Activated CD4-positive, alpha-beta T cell treated with anti-CD3 and anti-CD28 coated beads, Interleukin-2, Interleukin-6, amounts not matched to agents 100 ng/mL and 50 ng/mL, durations not matched to agents 16 hours and 8 hours (primary cell): Measurements from ENCODE around the gene B3GALNT2.

Experiments used
- DNase-seq: peaks from one replicate; pipeline ENCODE4 v3.0.0-alpha.2; 2020

Gene B3GALNT2

DNA sequence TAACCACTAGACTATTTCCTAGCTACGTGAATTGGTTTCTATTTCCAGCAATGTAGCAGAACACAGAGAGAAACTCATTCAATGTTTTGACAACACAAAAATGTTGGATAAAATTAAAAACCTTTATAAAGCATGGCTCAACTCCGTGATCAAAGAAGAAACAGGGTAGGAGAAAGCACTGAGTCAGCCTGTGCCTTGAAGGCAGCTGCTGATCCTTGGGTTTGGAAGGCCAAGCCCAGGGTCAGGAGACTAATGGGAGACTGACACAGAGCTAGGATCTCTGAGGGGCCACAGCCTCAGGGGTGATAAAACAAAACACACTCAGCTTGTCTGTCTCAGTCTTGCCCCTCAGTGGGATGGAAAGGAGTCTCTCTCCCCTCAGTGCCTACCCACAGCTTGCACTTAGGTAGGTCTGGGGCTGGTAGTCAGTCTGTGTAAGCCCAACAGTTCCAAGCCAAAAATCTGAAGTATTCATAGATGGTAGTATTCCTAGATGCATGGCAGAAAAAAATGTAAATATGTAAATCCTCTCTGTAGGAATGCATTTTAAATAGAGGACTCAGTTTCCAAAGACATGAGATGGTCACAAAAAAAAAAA is 53.3 kb downstream of the B3GALNT2 start:
- DNase-seq = no peak

DNA sequence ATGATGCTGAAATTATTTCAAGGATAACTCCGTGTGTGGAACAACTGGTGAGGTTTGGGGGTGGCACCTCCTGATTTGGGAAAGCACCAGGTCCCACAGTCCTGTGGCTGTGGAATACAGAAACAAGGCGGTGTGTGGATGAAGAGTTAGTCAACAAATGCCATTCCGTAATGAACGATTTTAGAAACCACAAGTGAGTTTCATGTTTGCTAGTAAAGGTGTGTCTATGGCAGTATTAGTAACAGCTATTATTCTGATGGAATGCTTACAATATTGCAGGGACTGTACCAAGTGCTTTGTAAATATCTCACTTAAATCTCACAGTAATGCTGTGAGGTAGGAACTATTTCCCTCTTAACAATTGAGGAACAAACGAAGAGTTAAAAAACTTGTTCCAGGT is 53.8 kb downstream of the B3GALNT2 start:
- no peak for DNase-seq

DNA sequence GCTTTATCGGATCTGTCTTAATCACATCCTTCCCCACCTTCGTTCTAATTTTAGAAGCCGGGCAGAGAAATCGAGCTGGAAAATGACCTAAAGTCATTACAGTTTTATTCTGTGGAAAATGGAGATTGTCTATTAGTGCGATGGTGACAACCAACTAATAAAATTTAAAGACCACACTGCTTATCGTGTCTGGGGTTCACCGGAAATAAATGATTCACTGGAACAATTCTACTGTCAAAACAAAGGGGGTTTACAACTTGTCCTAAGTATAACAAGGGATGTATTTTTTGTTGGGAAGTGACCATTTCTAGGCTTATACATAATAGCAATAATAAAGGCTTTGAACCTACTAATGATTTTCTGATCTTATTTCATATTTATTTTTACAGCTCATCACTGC is 55.6 kb downstream of the B3GALNT2 start:
- DNase-seq = no peak

DNA sequence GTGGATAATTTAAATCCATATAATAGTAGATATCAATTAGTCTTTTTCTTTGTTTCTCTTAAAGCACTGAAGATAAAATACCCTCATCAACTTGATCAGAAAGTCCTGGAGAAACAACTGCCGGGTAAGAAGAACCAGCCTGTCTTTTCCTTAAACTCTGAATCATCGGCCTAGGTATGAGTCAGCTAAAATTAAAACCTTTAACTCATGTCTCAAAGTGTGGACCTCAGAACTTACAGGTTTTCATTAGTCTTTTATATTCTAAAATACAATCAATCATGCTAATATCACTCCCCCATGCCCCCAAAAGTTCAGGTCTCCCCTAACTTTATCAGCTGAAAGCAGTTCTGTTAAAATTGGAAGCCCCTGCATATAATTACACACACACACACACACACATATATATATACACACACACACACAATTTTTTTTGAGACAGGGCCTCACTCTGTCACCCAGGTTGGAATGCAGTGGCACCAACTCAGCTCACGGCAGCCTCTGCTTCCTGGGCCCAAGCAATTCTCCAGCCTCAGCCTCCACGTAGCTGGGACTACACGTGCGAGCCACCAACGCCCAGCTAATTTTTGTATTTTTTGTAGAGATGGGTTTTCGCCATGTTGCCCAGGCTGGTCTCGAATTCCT is 61.3 kb downstream of the B3GALNT2 start:
- DNase-seq = peak; percentile 20

DNA sequence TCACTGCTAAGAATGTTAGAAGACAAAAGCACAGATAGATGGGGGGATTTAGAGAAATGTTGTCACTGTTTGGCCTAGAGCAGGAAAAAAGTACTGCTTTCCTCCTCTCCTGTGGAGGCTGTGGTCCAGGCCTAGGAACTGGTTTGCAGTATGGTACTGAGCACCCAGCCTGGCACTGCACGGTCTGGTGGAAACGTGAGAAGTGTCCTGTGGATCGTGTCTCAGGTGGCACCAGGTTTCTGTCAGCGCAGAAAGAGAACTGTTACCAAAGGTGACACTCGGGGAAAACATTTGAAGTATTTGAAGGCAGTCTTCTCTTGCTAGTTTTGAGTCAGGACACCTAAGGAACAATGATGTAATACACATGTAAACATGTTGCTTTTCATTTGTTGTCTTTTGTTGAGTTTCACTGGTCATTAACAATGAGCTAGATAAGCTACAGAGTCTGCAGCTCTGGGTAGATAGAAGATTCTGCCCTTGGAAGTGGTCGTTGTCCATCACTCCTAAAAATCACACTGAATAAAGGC is 63.0 kb downstream of the B3GALNT2 start:
- DNase-seq = no peak

DNA sequence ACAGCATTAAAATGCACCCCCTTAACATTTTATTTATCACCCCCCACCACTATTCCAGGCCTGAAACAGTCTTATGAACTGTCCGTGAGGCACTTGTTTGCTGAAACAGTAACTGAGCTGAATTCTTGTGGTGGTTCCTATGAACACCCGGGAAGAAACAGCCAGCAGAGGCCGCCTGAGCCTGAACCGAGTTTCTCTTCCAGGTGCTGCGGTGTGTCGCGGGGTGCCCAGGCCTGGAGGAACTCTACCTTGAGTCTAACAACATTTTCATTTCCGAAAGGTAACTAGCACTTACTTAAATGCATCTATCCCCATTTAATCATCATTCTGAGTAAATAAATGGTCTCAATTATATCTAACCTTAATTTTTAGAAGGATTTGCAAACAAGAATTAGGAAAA is 70.3 kb downstream of the B3GALNT2 start:
- no peak for DNase-seq

DNA sequence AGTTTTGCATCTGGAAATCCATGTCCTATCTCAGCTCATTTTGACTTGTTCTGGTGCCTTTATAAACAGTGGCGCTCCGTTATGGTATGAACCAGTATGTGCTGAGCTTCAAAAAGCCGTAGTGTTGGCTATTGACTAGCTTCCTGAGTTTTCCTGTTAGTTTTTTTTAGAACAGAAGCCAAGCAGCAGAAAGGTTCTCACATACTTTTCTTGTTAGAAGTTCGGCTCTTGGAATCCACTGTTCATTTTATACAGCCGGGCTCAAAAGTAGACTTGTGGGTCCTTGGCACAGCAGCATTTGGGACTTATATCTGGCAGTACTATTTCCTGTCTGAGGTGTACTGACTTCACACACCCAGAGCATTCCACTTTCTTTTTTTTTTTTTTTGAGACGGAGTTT is 73.3 kb downstream of the B3GALNT2 start:
- no peak for DNase-seq

DNA sequence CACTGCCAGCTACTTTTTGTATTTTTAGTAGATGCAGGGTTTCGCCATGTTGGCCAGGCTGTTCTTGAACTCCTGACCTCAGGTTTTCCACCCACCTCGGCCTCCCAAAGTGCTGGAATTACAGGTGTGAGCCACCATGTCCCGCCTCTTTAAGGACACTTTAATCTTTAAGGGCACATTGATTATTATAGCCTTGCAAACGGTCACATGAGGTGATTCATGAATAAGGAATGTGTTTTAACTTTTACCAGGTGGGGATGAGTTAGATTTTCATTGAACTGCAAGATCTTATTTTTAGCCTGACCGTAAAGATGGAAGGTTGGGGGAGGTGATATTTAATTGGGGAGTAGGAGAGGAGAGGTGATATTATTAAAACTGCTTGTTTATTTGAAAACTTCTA is 75.1 kb downstream of the B3GALNT2 start:
- DNase-seq = no peak

DNA sequence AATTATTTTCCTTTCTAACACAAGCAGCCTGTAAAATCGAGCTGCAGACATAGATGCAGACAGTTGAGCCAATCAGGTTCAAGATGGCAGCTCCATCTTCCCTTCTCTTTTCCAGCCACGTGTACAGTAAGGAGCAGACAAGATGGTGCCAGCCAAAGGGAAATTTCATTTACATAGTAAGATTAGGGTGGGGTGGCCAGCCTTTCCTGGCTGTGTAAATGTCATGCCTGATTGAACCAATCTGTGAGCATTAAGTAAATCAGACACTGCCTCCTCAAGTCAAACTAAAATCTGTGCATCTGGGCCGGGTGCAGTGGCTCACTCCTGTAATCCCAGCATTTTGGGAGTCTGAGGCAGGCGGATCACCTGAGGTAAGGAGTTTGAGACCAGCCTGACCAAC is 76.8 kb downstream of the B3GALNT2 start:
- no peak for DNase-seq

DNA sequence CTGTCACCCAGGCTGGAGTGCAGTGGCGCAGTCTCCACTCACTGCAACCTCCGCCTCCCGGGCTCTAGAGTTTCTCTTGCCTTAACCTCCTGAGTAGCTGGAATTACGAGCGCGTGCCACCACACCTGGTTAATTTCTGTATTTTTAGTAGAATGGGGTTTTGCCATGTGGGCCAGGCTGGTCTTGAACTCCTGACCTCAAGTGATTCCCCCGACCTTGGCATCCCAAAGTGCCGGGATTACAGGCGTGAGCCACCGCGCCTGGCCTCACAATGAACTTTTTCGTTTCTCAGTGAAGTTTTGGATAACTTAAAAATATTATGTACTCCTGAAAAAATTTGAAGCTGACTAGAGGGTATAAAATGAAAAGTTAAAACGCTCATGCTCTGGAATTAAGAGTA is 77.6 kb downstream of the B3GALNT2 start:
- no peak for DNase-seq

DNA sequence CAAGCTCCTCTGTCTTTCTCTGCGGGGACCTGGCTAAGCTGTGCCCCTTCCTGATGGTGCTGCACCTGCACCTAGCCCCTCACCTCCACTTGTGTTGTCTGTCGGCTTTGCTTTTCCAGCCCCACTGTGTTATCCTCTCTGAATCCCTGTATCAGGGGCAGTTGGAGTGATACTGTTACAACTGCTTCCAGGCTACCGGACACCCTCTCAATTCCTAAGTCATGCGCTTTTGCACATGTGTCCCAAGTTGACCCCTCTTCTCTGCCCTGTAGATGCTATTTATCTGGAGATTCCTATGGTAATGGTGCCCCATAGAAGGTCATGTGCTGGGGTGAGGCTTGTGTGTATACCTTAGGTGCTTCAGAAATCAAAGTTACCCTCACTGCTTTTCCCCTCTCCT is 78.1 kb downstream of the B3GALNT2 start:
- DNase-seq = no peak

DNA sequence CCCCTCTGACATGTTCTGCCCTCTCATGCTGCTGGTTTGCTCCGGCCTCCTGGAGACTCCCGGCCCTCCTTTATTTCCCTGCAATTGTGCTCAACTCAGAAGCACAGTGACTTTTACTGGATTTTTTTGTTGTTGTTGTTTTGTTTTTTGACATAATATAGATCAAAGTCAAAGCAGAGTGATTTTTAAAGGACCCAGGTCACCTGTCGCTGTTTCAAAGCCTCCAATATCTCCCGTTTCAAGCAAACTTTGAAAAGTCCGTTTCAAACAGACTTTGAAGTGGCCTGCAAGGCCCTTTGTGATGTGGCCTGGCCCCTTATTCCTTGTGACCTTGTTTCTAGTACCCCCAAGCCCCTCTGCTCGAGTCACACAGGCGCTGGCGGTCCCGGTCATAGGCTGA is 78.9 kb downstream of the B3GALNT2 start:
- DNase-seq = no peak

DNA sequence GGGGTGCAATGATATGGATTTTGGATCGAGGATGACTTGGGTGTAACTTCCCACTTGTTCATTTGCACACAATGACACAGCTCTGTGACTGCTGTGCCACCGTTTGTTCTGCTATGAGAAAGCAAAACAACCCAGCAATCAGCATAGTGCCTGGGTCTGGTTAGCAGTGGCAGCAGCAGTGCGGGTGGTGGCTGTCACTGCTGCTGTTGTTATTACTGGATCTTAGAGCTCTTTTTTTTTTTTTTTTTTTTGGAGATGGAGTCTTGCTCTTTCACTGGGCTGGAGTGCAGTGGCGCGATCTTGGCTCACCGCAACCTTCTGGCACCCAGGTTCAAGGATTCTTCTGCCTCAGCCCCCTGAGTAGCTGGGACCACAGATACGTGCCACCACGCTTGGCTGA is 80.2 kb downstream of the B3GALNT2 start:
- DNase-seq = no peak

DNA sequence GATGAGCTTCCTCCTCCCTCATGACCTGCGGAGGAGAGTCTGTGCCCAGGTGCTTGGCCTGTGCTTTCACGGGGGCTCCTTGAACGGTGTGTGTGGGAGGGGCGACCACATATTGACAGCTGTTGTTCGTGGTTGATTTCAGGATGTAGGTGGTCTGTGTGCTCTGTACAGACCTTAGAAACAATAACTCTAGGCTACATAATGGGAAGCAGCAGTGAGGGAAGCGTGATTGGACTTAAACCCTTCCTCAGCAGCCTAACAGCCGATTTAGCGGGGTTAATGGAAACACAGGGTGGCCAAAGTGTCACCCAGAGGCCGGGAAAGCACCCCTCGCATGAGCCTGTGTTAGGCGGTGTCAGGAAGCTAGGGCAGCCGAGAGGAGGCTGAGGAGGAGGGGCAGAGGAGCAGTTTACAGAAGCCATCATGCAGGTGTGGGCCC is 81.0 kb downstream of the B3GALNT2 start:
- DNase-seq = peak; percentile 8

DNA sequence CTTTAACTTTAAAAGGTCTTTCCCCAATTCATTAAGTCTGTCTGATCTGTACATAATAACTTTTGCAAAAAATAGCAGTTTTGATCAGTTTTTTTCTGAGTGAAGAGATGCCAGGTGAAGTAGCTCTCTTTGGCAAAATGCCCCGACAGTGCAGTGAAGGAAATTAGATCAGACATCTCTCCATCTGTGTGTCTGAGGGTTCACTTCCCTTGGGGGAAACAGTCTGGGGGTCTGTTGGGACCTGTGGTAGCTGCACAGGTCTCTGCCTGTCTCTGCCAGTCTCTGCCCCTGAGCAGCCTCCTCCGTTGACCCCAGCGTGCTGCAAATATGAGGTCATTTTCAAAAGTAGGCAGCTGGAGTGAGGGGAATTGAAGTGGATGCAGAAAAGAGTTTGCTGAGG is 82.5 kb downstream of the B3GALNT2 start:
- DNase-seq = no peak

DNA sequence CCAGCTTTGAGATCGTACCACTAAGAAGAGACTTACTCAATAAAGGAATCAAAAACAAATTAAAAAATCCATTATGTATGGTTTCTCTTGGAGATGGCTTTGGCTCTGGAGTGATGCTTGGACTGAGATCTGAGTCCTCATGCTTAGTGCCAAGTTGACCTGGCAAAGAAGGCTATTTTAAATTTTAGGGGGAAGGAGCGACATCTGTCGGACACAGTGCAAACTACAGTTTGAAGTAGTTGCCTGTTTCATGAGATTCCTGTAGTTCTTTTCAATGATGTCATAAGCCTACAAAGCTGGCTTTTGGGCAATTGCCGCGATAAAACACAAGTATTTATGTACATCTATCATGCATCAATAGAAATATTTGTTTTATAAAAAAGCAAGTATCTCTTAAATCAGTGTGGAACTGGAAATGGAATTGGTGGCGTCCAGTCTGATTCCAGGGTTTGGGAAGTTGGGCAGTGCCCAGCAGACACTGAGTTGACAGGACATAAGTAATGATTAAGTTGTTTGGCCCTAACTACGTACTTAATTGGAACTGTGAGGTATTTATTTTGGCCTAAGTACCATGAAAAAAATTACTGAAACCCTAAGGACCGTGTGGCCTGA is 87.1 kb downstream of the B3GALNT2 start:
- DNase-seq = peak; percentile 74

DNA sequence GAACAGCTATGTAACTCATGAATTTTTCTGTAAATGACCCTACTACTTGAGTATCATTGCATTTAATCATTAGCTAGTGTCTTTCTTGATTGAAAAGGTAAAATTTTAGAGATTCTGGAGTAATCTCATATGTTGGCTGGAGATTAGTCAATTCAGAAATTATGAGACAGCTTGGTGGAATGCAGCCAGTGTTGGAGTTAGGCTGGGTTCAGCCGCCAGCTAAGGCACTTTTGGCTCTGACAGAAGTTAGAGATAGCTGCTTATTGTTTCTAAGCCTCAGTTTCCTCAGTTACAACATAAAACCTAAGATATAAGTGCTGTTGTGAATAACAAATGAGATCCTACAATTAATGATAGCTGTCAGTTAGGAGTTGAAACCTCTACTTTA is 87.6 kb downstream of the B3GALNT2 start:
- DNase-seq = no peak

DNA sequence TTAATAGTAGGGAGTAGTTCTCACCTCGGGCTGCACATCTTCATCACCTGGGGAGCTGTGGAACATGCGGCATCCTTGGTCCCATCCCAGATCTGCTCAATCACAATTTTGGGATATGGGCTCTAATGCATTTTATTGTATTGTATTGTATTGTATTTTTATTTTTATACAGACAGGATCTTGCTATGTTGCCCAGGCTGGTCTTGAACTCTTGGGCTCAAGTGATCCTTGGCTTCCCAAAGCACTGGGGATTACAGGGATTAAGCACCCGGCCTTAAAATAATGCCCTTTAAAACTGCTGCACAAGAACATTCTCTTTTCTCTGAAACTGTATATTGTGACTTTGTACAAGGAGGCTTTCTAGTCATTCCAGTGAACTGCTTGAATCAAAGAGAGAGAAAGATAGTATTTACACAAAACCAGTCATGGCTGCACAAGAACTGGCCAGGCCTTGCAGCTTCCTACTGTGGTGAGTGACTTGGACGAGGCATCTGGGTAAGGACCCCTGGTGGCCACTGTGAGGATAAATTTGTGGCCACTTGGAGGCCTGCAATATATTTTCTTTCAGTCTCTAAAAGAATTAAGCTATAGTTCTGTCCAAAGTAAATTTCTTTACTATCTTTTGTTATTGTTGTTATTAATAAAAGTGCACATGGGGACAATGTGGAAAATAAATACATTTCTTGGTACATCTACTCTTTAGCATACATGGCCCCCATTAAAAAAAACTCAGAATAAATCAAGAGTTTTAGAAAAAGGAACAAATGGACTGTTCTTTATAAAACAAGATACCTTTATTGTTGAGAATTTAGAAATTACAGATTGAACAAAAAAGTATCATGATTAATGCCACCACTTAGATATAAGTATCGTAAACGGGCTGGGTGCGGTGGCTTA is 89.0 kb downstream of the B3GALNT2 start:
- peak; percentile 73 for DNase-seq

DNA sequence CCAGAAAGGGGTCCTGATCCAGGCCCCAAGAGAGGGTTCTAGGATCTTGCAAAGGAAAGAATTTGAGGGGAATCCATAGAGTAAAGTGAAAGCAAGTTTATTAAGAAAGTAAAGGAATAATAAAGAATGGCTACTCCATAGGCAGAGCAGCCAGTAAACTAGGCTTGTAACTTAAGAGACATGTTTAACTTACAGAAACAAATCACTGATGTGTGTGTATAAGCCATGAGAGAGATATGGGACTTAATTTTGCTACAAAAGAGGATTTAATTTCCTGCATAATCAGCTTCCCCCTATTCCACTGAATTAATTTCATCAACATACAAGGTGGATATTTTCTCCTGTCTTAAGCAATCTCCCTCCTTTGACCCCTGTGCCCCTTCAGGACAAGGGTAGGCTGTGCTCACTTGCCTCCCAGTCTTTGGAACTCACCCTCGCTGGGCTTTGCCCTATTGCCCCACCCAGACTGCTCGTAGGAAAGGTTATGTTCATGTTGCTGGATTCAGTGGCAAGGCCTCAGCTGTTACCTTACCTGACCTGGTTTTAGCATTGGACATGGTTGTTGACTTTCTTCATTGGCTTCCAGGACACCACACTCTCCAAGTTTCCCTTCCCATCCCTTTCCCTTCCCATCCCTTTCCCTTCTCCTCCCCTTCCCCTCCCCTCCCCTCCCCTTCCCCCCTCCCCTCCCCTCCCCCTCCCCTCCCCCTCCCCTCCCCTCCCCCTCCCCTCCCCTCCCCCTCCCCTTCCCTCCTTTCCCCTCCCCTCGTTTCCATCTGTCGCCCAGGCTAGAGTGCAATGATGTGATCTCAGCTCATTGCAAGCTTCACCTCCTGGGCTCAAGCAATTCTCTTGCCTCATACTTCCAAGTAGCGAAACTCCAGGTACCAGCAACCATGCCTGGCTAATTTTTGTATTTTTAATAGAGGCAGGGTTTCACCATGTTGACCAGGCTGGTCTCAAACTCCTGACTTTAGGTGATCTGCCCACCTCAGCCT is 92.5 kb downstream of the B3GALNT2 start:
- DNase-seq = no peak

DNA sequence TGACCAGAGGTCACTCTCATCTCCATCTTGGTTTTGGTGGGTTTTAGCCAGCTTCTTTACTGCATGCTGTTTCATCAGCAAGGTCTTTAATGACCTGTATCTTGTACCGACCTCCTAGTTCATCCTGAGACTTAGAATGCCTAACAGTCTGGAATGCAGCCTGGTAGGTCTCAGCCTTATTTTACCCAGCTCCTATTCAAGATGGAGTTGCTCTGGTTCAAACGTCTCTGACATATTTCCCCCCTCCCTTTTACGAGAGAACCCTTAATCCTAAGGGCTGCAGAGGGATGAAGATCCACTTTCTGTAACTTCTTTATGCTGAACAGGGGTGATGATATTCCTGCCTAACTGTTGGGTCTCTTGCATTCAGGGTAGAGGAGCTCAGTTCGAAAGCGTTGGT is 93.8 kb downstream of the B3GALNT2 start:
- DNase-seq = no peak

DNA sequence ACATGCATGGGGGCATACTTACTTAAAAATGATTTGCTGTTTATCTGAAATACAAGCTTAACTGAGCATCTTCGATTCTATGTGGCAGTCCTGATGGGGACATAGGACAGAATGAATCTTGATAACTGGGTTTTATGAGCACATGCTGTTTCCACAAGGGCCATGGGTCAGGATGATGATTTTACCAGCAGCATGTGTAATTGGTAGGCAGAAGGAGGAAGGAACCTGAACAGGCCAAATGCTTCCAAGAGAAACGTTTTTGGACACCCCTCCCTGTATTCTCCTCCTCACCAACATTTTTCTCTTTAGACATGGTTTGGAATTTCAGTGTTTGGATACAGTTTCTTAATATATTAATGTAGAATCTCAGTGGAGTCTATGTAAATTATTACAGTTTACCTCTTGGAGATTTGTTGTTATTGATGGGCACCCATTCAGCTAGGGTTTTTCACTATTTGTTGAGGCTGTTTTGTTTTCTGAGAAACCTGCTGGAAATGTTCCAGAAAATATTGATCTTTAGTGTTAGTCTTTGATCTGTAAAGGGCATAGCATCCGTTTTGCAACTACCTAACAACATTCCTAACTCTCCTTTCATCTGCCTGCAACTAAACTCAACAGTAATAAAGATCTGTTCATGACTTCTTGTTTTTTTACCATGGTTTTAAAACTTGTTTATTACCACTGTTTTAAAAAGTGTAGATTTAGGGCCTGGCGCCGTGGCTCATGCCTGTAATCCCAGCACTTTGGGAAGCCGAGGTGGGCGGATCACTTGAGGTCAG is 95.0 kb downstream of the B3GALNT2 start:
- no peak for DNase-seq
